ENCODE measurements around the gene SLC7A11.

DNA sequence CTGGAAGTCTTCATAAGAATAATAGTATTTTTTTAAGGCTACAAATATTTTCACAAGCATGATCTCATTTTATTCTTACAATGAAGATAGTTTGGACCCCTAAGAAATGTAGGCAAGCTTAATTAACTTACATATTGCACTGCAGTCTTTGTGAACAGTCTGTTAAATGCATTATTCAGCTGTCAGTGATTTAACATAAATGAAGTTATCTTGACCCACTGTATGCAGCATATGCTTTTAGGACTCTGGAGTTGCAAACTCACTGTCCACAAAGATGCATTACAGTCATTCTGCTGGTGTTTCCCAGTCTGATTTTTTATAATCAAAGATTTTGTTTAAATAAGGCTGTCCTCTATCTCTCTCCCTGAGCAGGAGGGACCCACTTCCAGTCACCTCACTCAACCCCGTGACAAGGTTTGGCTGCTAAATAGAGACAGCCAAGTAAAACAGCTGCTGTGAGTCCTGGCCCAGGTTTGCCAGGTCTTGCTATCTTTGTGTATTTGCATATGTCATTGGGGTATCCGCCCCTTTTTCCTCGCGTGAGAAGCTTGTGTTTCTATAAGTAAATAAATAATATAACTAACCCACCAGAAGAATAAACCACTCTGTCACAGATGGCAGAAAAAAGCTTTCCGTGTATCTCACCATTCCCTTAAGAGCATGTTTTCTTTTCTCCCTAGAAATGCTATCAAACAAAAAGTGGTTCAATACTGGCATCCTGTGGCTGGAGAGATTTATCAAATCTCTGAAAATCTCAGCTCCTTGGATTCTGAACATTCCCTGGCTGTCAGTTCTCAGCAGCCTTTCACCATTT is 67.0 kb downstream of the SLC7A11 start:
- TF ChIP-seq CTCF (IDR thresholded peaks at IDR 0.05), result peak in 1 of 6 experiments; percentile 10
- no peak for TF ChIP-seq POLR2A (IDR thresholded peaks at IDR 0.05)

Measured in adrenal gland (tissue), 5 donors.